NB4 (cell line): Measurements from ENCODE around the gene DNAJC3.

Experiments used
- CTCF ChIP-seq: IDR thresholded peaks from one replicate; pipeline ENCODE4 v1.5.1; 2012; ENCODE audit warnings: low read depth, low read length
- MAX ChIP-seq: IDR thresholded peaks from 2 replicates; pipeline ENCODE4 v1.6.1; 2011; ENCODE audit warnings: low read depth, low read length
- MYC ChIP-seq: IDR thresholded peaks from 2 replicates; pipeline ENCODE4 v1.6.1; 2011; ENCODE audit warnings: low read depth, low read length
- POLR2A ChIP-seq: IDR thresholded peaks from 2 replicates; pipeline ENCODE4 v1.6.1; 2011; ENCODE audit warnings: mild to moderate bottlenecking; ENCODE audit not compliant: insufficient read length; ENCODE audit errors: extremely low read depth

GRCh38 chr13:95809429-95809828 lies 132.5 kb downstream of the DNAJC3 start:
- TF ChIP-seq CTCF, result no peak
- TF ChIP-seq MAX, result no peak
- TF ChIP-seq POLR2A, result no peak
- TF ChIP-seq MYC, result no peak
